HG03565 (cell line): ENCODE data around the gene EIF3K.

Experiments
- ATAC-seq: cut with Tn5 transposase; IDR thresholded peaks from one replicate; pipeline ENCODE4 v1.9.1; 2021; ENCODE audit warnings: mild to moderate bottlenecking, moderate library complexity; ENCODE audit not compliant: unreplicated experiment

The EIF3K gene

DNA sequence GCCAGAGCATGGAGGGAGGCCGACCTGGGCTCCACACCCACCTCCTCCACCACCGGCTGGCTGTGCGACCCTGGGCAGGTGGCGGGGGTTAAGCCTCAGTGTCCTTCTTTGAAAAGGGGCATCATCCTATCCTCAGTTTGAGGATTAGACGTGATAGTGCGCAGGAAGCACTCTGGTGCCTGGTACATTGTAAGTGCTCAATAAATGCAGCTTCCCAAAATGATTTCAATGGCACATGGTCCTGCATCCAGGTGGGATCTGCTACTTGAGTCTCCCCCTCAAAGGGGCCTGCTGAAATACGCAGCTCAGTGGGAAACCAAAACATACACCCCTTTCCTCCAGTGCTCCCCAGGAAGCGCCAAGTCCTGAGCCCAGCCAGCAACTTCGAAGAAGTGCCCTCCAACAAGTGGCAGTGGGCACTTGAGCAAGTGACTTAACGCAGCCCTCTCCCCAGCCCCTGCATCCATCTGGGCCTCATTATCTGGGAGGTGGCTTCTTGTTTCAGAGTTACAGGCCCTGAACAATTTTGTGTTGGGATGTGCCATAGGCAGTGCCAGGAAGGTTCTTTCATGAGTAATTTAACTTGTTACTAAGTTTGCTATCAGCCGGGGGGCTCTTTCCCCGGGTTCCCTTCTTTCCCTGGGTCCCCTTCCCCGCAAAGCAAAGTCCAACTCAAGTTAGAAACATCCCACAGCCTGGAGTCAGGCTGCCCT is 46.4 kb downstream of the EIF3K start:
- ATAC-seq: no peak

DNA sequence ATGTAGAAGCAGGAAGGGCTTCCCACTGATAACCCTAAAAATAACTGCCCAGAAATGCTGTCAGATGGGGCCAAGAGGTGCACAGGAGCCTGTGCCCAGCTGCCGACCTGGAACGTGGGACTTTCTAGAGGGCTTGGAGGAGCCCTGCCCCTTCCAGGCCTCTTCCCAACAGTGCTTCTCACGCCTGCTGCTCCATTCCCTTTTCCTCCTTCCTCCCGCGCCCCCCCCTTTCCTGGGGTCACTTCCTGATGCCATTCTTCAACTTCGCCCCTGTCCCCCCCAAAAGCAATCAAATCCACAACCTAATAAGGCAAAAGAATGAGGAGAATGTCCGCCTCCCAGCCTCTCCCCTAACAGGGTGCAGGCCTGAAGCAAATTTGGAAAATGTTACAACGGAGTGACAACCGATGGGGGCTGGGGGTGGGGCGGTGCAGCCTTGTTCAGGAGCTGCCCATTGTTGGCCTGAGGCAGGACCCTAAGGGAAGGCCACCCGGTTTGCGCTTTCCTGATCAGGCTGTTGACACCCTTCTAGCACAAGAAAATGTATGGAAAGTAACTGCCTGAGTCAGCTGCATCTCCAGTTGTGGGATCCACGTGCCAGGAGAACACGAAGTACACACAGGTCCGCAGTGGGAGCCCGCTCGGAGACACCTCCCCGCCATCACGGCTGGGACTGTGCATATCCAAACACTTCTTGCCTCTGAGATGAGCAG is 47.1 kb downstream of the EIF3K start:
- no peak for ATAC-seq

DNA sequence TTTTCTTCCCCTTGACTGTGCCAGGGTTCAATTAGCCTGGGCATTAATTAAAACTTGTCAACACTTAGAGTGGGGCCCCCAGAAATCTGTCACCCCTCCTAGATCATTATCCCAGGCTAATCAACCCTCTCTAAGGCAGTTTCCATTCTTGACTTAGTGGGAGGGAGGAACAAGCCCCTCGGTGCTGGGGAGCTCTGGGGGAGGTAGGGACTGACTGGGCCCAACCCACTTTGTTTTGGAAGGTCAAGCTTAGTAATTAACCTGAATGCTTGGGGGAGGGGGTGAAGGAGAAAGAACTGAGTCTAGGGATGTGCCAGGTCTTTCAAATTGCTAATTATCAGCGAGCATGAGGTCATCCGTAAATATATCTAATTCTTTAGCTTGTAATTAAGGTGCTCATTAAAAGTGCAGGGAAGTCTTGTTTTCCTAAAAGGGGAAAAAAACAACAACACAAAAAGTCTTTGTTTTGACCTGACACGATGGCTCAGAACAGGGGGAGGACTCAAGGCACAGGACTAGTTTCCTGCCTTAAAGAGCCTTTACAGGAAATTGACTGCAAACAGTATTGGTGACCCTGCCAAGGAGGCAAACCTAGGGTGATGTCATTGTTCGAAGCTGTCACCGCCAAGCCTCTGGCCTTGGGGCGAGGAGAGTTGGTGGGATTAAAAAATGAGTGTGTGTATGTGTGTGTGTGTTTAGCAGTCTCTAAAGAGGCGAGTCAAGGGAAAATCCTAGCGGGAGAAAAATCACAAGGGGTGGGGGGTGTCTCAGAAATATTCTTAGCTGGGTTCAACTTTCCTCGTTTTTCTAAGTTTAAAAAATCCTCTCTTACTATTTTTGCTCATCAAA is 47.9 kb downstream of the EIF3K start:
- no peak for ATAC-seq

GRCh38 chr19:38667661-38668171 is 48.7 kb downstream of the EIF3K start:
- ATAC-seq: no peak

- ATAC-seq: no peak
Observed at GRCh38 chr19:38669552-38669951, 50.6 kb downstream of the EIF3K start.

- no peak for ATAC-seq
Observed at GRCh38 chr19:38670921-38671398, 52.0 kb downstream of the EIF3K start.

DNA sequence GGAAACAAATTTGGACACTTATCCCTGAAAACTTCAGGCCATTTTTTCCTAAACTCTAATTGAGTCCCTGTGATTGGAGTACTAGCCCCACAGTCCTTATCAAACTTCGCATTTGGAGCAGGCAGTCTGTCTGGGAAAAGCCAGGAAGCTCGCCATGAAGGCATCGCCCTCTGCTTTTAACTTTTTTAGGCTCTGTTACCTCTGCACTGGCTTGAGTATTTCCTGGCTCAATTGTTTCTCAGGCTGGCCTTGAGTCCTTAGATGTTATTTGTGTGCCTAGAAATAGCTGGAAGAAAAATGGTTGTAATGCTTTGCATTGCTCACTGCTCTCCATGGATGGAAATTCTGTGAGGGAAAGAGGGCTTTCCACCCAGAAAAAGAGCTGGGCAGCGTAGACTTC is 52.7 kb downstream of the EIF3K start:
- no peak for ATAC-seq

DNA sequence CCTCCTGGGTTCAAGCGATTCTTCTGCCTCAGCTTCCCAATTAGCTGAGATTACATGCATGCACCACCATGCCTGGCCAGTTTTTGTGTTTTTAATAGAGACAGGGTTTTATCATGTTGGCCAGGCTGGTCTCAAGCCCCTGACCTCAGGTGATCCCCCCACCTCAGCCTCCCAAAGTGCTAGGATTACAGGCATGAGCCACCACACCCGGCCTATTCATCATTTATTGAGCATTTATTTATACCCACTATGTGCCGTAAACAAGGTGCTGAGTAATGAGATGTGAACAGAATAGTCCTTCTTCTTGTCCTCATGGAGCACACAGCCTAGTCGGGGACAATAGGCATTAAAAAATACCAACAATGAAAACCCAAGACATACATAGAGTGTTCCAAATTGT is 54.0 kb downstream of the EIF3K start:
- ATAC-seq: no peak

DNA sequence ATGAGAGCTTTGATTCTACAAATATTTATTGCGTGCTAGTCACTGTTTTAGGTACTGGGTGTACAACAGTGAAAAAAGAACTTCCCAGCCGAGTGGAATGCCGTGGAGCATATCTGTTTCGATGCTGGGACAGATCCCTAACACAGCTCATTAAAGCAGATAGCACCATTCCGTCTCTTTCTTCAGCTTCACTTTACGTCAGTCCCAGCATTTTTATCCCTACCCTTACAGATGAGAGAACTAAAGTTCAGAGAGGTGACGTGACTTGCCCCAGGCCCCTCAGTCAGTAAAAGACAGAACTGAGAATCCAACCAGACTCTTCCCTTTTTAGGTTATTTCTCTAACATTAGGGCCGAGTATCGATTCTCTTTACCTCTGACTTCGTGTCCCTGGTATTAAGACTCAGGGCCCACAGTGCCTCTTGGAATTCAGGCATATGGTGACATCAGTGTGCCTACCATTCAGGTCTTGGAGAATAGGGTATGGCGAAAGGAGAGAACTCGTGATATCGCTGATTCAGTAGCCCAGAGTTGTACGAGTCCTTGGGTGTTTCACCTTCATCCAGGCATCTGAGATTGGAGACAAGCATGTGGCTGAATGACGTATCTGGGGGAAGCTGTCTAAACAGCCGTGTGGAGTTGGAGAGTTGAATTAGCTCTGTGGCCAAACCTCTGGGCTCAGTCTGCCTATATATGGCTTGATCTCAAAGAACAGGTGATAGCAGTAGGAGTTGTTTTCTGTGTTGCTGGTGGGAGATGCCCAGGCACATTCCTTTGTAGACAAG is 55.6 kb downstream of the EIF3K start:
- no peak for ATAC-seq

- no peak for ATAC-seq
Observed at GRCh38 chr19:38675611-38676010, 56.6 kb downstream of the EIF3K start.

DNA sequence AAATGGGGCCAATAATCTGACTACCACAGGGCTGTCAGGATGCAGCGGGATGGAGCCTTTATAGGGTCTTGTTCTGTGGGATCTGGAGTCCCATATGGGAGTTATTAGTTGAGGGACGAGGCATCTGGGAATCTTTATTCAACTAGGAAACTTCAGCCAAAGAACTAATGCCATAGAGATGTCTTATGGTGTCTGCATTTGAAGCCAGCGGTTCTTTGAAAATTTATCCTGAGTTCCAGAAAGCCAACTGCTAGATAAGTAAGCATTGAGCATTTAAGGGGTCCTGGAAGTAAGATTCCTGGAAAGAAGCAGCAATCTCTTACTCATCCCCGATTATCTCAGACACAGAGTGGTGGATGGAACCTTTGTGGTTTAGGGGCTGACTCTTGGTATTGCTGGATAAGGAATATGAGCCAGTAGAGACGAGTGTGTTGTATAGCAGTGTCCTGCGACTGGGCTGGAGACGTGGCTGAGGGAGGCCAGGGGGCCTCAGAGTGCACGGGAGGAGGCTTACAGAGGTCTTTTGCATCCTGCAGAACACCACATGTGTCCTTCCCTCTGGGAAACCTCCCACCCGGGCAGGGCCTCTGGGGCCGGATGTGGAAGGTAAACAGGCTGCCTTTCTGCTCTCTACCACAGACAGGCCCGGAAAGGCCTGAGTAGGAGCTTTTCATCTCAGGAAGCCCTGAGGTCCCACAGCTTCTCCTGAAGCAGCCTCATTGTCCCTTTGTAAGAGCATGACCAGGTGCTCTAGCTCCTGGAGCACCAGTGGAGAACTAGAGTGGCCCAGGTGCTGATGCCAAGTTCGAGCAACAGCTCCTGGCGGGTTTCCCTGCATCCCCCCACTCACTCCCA is 57.3 kb downstream of the EIF3K start:
- no peak for ATAC-seq

GRCh38 chr19:38676878-38677646 is 58.1 kb downstream of the EIF3K start:
- no peak for ATAC-seq

DNA sequence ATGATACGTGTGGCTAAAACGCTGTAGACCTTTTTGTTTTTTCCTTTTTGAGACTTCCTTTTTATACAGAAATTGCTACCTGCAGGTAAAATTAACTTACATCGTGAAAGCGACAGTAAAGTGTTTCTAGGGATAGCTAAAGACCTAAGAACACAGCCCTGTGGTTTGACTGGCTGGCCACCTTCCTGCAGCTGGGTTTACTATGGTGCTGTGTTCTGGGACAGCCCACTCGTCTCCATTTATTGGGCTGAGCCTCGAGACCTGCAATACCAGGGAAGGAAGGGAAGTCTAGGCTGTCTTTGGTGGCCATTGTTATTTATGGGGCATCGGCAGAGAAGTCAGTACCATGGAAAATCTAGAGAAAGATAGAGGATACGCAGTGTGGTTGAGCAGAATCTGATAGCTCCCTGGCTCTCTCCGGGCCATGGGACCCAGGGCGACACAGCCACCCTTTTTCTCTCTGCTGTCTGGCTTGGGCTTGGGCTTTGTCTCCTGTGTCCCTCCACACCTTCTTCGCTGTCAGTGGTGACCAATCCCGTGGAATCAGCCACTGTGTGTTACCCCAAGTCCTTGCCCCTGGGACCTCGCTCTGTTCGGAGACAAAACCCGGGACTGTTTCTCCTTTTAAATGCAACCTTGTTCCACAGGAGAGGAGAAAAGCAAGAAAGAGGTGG is 59.4 kb downstream of the EIF3K start:
- ATAC-seq: no peak

DNA sequence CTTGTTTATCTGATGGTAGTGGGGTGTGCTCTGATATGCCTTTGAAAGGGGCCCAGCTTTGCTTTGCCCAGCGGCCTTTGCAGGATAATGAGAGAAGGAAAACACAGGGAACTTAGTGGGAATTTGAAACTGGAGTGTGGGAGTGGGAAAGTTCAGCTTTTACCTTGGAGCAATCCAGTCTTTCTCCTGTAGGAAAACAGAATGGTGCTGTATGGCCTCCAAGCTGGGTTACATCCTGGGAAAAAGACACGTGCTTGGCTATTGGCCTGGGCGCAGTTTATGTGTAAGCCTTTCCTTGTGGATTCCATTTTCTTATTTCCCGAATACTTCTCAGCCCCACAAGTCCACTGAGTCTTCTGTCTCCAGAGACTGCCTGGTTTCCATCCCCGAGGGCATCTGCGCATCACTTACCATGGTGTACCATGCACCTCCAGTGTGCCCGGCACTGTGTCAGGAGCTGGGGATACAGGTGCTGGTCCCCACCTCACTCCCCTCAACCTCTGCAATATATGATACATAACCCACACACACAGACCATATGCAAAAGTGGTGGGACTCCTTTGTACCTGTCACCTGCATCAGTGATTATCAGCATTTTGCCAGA is 60.0 kb downstream of the EIF3K start:
- no peak for ATAC-seq

GRCh38 chr19:38679839-38680238 is 60.9 kb downstream of the EIF3K start:
- ATAC-seq: no peak

DNA sequence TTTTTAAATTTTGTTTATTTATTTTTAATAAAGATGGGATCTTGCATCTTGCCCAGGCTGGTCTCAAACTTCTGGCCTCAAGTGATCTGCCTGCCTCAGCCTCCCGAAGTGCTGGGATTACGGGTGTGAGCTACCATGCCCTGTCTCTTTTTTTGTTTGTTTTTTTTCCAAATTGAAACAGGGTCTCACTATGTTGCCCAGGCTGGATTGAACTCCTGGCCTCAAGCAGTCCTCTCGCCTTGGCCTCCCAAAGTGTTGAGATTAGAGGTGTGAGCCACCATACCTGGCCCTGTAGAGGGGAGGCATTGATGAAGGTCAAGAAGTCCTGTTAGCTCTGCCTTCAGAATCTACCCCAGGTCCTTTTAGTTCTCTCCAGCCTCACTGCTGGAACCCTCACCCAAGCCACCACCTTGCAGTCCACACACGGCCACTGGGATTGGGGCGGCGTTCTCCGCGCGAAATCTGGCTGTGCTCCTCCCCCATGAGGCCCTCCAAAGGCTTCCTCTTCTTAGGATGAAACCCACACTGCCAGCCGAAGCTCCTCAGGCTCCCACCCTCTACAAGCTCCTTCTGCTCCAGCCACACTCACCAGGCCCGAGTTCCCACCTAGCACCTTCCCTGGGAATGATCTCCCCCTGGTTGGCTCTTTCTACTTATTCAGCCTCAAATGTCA is 63.3 kb downstream of the EIF3K start:
- ATAC-seq: no peak

GRCh38 chr19:38682872-38683392 is 63.9 kb downstream of the EIF3K start:
- ATAC-seq: no peak
